Fibroblast of mammary gland (primary cell): Measurements from ENCODE around the gene FABP1.

Experiments
- DNase-seq: peaks from one replicate; pipeline ENCODE4 v3.0.0-alpha.2; 2010; ENCODE audit warnings: low read depth
- H3K4me3 ChIP-seq: 2 replicates; pipeline ENCODE4 v1.5.1; 2011; ENCODE audit warnings: low read depth, mild to moderate bottlenecking, low read length, moderate library complexity; ENCODE audit not compliant: control insufficient read depth
- CTCF ChIP-seq: conservative IDR thresholded peaks from 2 replicates; pipeline ENCODE4 v1.5.1; 2011; ENCODE audit warnings: low read depth, low read length, inconsistent platforms; ENCODE audit not compliant: control insufficient read depth, insufficient read depth

Gene FABP1

GRCh38 chr2:88129313-88129959 lies 1.6 kb upstream of the FABP1 start:
- TF ChIP-seq CTCF: no peak
- H3K4me3 ChIP-seq: no peak overlapping the region
- DNase-seq: no peak

GRCh38 chr2:88128654-88129312 lies 921 bp upstream of the FABP1 start:
- DNase-seq: no peak
- H3K4me3 ChIP-seq: no peak overlapping the region
- no peak for TF ChIP-seq CTCF

- no peak overlapping the region for H3K4me3 ChIP-seq
- TF ChIP-seq CTCF: no peak
- DNase-seq: no peak
Observed at GRCh38 chr2:88127638-88127887, 299 bp downstream of the FABP1 start.

GRCh38 chr2:88126772-88127637 lies 857 bp downstream of the FABP1 start:
- TF ChIP-seq CTCF: no peak
- DNase-seq: no peak
- no peak overlapping the region for H3K4me3 ChIP-seq

- TF ChIP-seq CTCF: no peak
- H3K4me3 ChIP-seq: no peak overlapping the region
- no peak for DNase-seq
Observed at GRCh38 chr2:88125924-88126771, 1.7 kb downstream of the FABP1 start.

GRCh38 chr2:88125344-88125923 lies 2.4 kb downstream of the FABP1 start:
- no peak for DNase-seq
- TF ChIP-seq CTCF: no peak
- H3K4me3 ChIP-seq: no peak overlapping the region
